ENCODE results near the gene SPTBN1. TPM values are rescaled to one million over a fixed set of nuclear protein-coding genes. Genes with fewer than 3 reads are reported as not detected.
A peak's percentile ranks its signal among the peaks of the same experiment; 100 is the strongest.

The SPTBN1 gene
- polyA plus RNA-seq, 2 donors, result 19.7 to 24.1 TPM

DNA sequence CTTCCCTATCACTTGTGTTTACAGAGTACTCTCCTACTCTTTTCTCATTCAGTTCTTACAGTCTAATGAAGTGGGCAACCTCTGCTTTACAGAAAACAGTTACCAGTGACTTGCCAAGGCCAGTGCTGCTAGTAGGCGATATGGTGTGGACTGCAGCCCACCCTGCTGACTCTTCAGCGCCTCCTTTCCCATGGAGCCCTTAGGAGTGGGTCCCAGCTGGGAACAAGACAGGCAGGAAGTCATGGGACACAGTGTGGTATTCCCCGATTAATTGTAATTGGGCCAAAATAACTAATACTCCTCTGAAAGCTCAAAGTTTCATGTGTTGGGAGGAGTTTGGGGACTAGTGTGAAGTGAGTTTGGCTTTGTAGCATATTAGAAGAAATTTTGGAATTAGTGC lies 147.2 kb downstream of the SPTBN1 start:
- Histone ChIP-seq H3K36me3 (ENCODE audit: control insufficient read depth in 2 of 2, insufficient read depth in 2 of 2, low read length in 1 of 2) (peaks cover 0 to 2% of the 10 kb centered on the region in 2 donors), H3K4me3 (ENCODE audit: low read depth in 1 of 2, low read length in 2 of 2) (no peak overlapping the region), H3K27ac (ENCODE audit: low read depth in 2 of 2, low read length in 1 of 2) (peak overlapping the region in 1 of 2 donors; percentile 20), H3K27me3 (ENCODE audit: control insufficient read depth in 1 of 2, insufficient read depth in 2 of 2, low read length in 2 of 2) (no peaks in the 10 kb centered on the region), H3K4me1 (ENCODE audit: control insufficient read depth in 2 of 2, insufficient read depth in 2 of 2, low read length in 1 of 2) (peaks cover 6 to 12% of the 10 kb centered on the region in 2 donors), H3K9me3 (ENCODE audit: control insufficient read depth in 2 of 2, insufficient read depth in 1 of 2, low read depth in 1 of 2, low read length in 1 of 2) (no peaks in the 10 kb centered on the region)
- WGBS, 2 donors, result 48 to 60% methylated on average over 3 of the region's 3 CpGs

DNA sequence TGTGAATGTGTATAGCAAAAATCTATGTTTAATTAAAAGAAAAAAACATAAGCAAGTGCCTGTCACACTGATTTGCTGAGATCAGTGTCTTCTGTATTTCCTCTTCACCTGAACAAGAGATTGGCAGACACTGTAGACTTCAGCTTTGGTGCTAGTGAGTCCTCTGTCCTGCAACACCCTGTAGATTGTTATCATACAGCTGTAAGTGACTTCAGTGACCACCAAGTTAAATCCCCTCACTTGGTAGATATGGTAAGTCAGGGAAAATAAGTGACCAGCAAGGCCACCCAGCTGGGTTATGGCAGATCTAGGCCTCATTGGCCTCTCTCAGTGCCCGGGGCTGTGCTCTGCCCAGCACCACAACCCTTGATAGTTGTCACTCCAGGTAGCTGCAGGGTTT lies 147.7 kb downstream of the SPTBN1 start:
- no peak overlapping the region for H3K27ac ChIP-seq (ENCODE audit: low read depth in 2 of 2, low read length in 1 of 2)
- no peak overlapping the region for H3K4me3 ChIP-seq (ENCODE audit: low read depth in 1 of 2, low read length in 2 of 2)
- 75 to 77% methylated on average over 1 of the region's 1 CpG for WGBS, 2 donors
- H3K36me3 ChIP-seq (ENCODE audit: control insufficient read depth in 2 of 2, insufficient read depth in 2 of 2, low read length in 1 of 2), result peaks cover 0 to 2% of the 10 kb centered on the region in 2 donors
- H3K9me3 ChIP-seq (ENCODE audit: control insufficient read depth in 2 of 2, insufficient read depth in 1 of 2, low read depth in 1 of 2, low read length in 1 of 2), result no peaks in the 10 kb centered on the region
- peaks cover 6 to 12% of the 10 kb centered on the region in 2 donors for H3K4me1 ChIP-seq (ENCODE audit: control insufficient read depth in 2 of 2, insufficient read depth in 2 of 2, low read length in 1 of 2)
- H3K27me3 ChIP-seq (ENCODE audit: control insufficient read depth in 1 of 2, insufficient read depth in 2 of 2, low read length in 2 of 2), result no peaks in the 10 kb centered on the region

DNA sequence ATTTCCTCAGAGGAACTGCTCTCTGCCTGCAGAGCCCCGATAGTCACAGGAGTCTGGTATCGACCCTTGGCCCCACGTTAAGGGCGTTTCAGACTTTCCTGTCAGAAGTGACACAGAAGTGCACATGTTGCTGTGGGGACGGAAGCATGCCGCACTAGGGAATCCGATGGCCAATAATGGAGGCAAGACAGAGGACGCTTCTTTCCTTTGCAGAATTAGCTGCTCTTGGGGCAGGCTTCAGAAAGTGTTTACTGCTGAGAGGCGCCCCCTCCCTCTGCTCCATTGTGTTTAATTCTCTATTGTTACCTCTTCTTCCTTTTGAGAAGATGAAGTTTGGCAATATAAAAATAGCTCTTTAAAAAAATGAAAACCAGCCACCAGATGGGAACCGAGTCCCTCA lies 148.7 kb downstream of the SPTBN1 start:
- 66 to 70% methylated on average over 10 of the region's 10 CpGs for WGBS, 2 donors

DNA sequence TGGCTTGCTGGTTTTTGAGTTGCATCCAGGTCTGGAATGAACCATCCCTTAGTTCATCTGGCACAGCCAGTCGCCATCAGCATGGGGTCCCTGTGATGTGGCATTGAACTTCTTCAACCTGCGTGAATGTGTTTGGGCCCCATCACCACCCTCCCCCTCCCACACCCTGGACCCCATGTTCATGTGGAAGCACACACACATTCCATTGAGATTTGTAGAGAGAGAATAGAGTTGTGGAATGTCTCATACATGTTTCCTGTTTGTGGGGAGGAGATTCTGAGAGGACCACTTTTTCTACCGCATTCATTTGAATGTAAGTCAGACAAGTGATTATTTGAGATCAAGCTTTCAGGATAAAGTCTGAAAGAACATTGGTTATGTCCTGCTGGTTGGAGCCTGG lies 149.7 kb downstream of the SPTBN1 start:
- Histone ChIP-seq H3K4me3 (ENCODE audit: low read depth in 1 of 2, low read length in 2 of 2) (no peak overlapping the region), H3K36me3 (ENCODE audit: control insufficient read depth in 2 of 2, insufficient read depth in 2 of 2, low read length in 1 of 2) (peaks cover 0 to 2% of the 10 kb centered on the region in 2 donors), H3K27ac (ENCODE audit: low read depth in 2 of 2, low read length in 1 of 2) (no peak overlapping the region), H3K9me3 (ENCODE audit: control insufficient read depth in 2 of 2, insufficient read depth in 1 of 2, low read depth in 1 of 2, low read length in 1 of 2) (no peaks in the 10 kb centered on the region), H3K4me1 (ENCODE audit: control insufficient read depth in 2 of 2, insufficient read depth in 2 of 2, low read length in 1 of 2) (peaks cover 2 to 4% of the 10 kb centered on the region in 2 donors), H3K27me3 (ENCODE audit: control insufficient read depth in 1 of 2, insufficient read depth in 2 of 2, low read length in 2 of 2) (no peaks in the 10 kb centered on the region)
- 81 to 86% methylated on average over 3 of the region's 3 CpGs for WGBS, 2 donors

More for the DNA sequence above, 148.7 kb downstream of the SPTBN1 start:
- Histone ChIP-seq H3K4me1 (ENCODE audit: control insufficient read depth in 2 of 2, insufficient read depth in 2 of 2, low read length in 1 of 2) (peaks cover 2 to 8% of the 10 kb centered on the region in 2 donors), H3K9me3 (ENCODE audit: control insufficient read depth in 2 of 2, insufficient read depth in 1 of 2, low read depth in 1 of 2, low read length in 1 of 2) (no peaks in the 10 kb centered on the region), H3K27me3 (ENCODE audit: control insufficient read depth in 1 of 2, insufficient read depth in 2 of 2, low read length in 2 of 2) (no peaks in the 10 kb centered on the region), H3K27ac (ENCODE audit: low read depth in 2 of 2, low read length in 1 of 2) (no peak overlapping the region), H3K4me3 (ENCODE audit: low read depth in 1 of 2, low read length in 2 of 2) (no peak overlapping the region), H3K36me3 (ENCODE audit: control insufficient read depth in 2 of 2, insufficient read depth in 2 of 2, low read length in 1 of 2) (peaks cover 0 to 2% of the 10 kb centered on the region in 2 donors)

DNA sequence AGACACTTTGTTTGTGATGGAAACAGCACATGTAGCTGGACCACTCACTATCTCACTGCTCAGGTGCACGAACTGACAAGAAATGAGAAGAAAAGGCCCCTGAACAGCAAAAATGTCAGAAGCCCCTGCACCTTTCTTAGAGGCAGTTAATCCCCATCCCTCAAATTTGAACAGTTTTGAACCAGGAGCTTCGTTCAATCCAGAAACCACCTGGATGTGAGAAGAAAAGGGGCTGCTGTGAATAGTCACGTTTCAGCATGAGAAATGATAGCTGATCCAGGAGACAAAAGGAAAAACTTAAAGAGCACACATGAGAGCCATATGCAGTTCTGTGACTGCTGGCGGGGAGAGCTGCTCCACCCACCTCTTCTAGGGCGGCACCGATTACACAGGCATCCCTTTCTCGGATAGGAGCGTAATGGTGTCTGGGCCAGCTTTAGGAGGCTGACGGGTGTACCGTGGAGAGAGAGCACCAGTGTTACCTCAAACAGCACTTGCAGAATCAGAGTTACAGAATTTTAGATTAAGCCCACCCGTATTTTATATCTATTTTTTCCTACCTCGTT lies 150.3 kb downstream of the SPTBN1 start:
- H3K9me3 ChIP-seq (ENCODE audit: control insufficient read depth in 2 of 2, insufficient read depth in 1 of 2, low read depth in 1 of 2, low read length in 1 of 2), result no peaks in the 10 kb centered on the region
- WGBS, 2 donors, result 59% methylated on average over 12 of the region's 12 CpGs
- peak overlapping the region in 1 of 2 donors; percentile 7 for H3K27ac ChIP-seq (ENCODE audit: low read depth in 2 of 2, low read length in 1 of 2)
- H3K4me3 ChIP-seq (ENCODE audit: low read depth in 1 of 2, low read length in 2 of 2), result no peak overlapping the region
- peaks cover 2 to 4% of the 10 kb centered on the region in 2 donors for H3K4me1 ChIP-seq (ENCODE audit: control insufficient read depth in 2 of 2, insufficient read depth in 2 of 2, low read length in 1 of 2)
- H3K36me3 ChIP-seq (ENCODE audit: control insufficient read depth in 2 of 2, insufficient read depth in 2 of 2, low read length in 1 of 2), result peaks cover 0 to 2% of the 10 kb centered on the region in 2 donors
- no peaks in the 10 kb centered on the region for H3K27me3 ChIP-seq (ENCODE audit: control insufficient read depth in 1 of 2, insufficient read depth in 2 of 2, low read length in 2 of 2)

DNA sequence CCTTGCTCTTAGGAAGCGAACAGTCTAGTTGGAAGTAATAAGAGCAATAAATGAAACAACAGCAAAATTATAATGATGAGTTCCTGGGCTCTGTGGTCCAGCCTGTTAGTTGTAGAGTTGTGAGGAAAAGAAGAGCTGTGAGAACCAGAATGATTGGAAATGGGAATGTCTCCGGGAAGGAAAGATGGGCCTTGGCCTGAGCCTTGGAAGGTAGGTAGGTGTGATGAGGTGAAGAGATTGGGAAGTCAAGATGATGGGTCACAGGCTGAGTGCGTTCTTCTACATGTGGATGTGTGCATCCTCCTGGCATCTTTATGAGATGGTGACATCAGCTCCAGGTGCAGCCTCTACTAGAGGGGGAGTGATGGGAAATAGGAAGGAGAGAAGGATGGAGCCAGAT lies 152.1 kb downstream of the SPTBN1 start:
- Histone ChIP-seq H3K27ac (ENCODE audit: low read depth in 2 of 2, low read length in 1 of 2) (no peak overlapping the region), H3K4me1 (ENCODE audit: control insufficient read depth in 2 of 2, insufficient read depth in 2 of 2, low read length in 1 of 2) (peaks cover 0 to 7% of the 10 kb centered on the region in 2 donors)
- WGBS, 2 donors, result 97% methylated on average over 3 of the region's 3 CpGs

DNA sequence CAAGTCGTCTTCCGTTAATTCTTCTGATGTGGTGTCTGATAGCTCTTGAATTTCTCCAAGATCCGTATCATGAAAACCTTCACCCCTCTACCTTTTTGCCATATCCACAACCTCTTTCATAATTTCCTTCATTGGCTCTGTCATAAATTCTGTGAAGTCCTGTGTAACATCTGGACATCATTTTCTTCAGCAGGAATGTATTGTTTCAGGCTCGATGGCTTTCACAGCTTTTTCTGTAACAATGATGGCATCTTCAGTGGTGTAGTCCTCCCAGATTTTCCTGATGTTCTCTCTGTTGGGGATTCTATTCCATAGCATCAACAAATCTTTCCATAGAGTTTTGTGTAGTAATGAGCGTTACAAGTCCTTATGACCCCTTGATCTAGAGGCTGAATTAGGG lies 153.1 kb downstream of the SPTBN1 start:
- Histone ChIP-seq H3K27me3 (ENCODE audit: control insufficient read depth in 1 of 2, insufficient read depth in 2 of 2, low read length in 2 of 2) (no peaks in the 10 kb centered on the region), H3K9me3 (ENCODE audit: control insufficient read depth in 2 of 2, insufficient read depth in 1 of 2, low read depth in 1 of 2, low read length in 1 of 2) (no peaks in the 10 kb centered on the region), H3K4me3 (ENCODE audit: low read depth in 1 of 2, low read length in 2 of 2) (no peak overlapping the region), H3K36me3 (ENCODE audit: control insufficient read depth in 2 of 2, insufficient read depth in 2 of 2, low read length in 1 of 2) (peaks cover 0 to 3% of the 10 kb centered on the region in 2 donors), H3K27ac (ENCODE audit: low read depth in 2 of 2, low read length in 1 of 2) (no peak overlapping the region), H3K4me1 (ENCODE audit: control insufficient read depth in 2 of 2, insufficient read depth in 2 of 2, low read length in 1 of 2) (peaks cover 0 to 7% of the 10 kb centered on the region in 2 donors)
- 90 to 92% methylated on average over 5 of the region's 5 CpGs for WGBS, 2 donors

More for the DNA sequence above, 152.1 kb downstream of the SPTBN1 start:
- Histone ChIP-seq H3K9me3 (ENCODE audit: control insufficient read depth in 2 of 2, insufficient read depth in 1 of 2, low read depth in 1 of 2, low read length in 1 of 2) (no peaks in the 10 kb centered on the region), H3K36me3 (ENCODE audit: control insufficient read depth in 2 of 2, insufficient read depth in 2 of 2, low read length in 1 of 2) (peaks cover 0 to 4% of the 10 kb centered on the region in 2 donors), H3K4me3 (ENCODE audit: low read depth in 1 of 2, low read length in 2 of 2) (no peak overlapping the region), H3K27me3 (ENCODE audit: control insufficient read depth in 1 of 2, insufficient read depth in 2 of 2, low read length in 2 of 2) (no peaks in the 10 kb centered on the region)

DNA sequence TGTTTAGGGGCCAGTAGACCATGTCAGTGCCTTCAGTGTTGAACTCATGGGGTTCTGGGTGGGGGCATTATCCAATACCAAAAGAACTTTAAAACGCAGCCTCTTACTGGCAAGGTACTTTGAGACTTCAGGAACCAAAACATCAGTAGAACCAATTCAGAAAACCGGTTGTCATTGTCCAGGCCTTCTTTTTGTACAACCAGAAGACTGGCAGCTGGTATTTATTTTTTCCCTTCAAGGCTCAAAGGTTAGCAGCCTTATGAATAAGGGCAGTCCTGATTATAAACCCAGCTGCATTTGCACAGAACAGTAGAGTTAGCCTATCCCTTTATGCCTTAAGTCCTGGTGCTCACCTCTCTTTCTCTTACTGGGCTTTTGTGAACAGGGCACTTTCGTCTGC lies 153.5 kb downstream of the SPTBN1 start:
- Histone ChIP-seq H3K4me3 (ENCODE audit: low read depth in 1 of 2, low read length in 2 of 2) (no peak overlapping the region), H3K27me3 (ENCODE audit: control insufficient read depth in 1 of 2, insufficient read depth in 2 of 2, low read length in 2 of 2) (no peaks in the 10 kb centered on the region), H3K27ac (ENCODE audit: low read depth in 2 of 2, low read length in 1 of 2) (no peak overlapping the region), H3K4me1 (ENCODE audit: control insufficient read depth in 2 of 2, insufficient read depth in 2 of 2, low read length in 1 of 2) (peaks cover 0 to 7% of the 10 kb centered on the region in 2 donors), H3K36me3 (ENCODE audit: control insufficient read depth in 2 of 2, insufficient read depth in 2 of 2, low read length in 1 of 2) (peaks cover 0 to 3% of the 10 kb centered on the region in 2 donors), H3K9me3 (ENCODE audit: control insufficient read depth in 2 of 2, insufficient read depth in 1 of 2, low read depth in 1 of 2, low read length in 1 of 2) (no peaks in the 10 kb centered on the region)
- 65% methylated on average over 3 of the region's 3 CpGs for WGBS, 2 donors

DNA sequence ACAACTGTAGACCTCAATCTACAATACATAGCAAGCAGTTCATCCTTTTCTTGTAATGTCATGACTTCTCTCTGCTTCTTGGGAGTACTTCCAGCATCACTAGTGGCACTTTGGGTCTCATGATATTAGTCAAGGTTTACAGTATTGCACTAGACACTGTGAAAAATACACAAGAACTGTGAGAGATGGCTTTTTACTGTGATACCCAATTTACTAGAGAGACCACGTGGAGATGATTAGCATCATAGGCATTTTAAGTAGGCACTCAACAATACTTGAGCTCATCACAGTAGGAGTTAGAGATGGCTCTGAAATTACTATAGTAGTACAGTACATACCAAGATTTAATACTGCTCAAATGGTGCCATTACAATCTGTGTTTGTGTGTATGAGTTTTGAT lies 154.6 kb downstream of the SPTBN1 start:
- Histone ChIP-seq H3K4me3 (ENCODE audit: low read depth in 1 of 2, low read length in 2 of 2) (no peak overlapping the region), H3K27me3 (ENCODE audit: control insufficient read depth in 1 of 2, insufficient read depth in 2 of 2, low read length in 2 of 2) (no peaks in the 10 kb centered on the region), H3K27ac (ENCODE audit: low read depth in 2 of 2, low read length in 1 of 2) (no peak overlapping the region), H3K9me3 (ENCODE audit: control insufficient read depth in 2 of 2, insufficient read depth in 1 of 2, low read depth in 1 of 2, low read length in 1 of 2) (no peaks in the 10 kb centered on the region), H3K4me1 (ENCODE audit: control insufficient read depth in 2 of 2, insufficient read depth in 2 of 2, low read length in 1 of 2) (peaks cover 0 to 5% of the 10 kb centered on the region in 2 donors), H3K36me3 (ENCODE audit: control insufficient read depth in 2 of 2, insufficient read depth in 2 of 2, low read length in 1 of 2) (peaks cover 0 to 6% of the 10 kb centered on the region in 2 donors)
- WGBS, 2 donors, result 72 to 81% methylated on average over 1 of the region's 1 CpG

Data from esophagus (tissue), 2 donors.